GM18867 (cell line): ENCODE measurements around the gene ERVV-1.
"Not testable (repeated sequence)": the region's sequence is repeated elsewhere in the genome, so short reads cannot be mapped to it uniquely, and the experiment has no call there.

Experiments used
- ATAC-seq: cut with Tn5 transposase; IDR thresholded peaks from one replicate; pipeline ENCODE4 v1.9.1; 2021; ENCODE audit warnings: mild to moderate bottlenecking, moderate library complexity; ENCODE audit not compliant: unreplicated experiment

ERVV-1 gene, protein sequence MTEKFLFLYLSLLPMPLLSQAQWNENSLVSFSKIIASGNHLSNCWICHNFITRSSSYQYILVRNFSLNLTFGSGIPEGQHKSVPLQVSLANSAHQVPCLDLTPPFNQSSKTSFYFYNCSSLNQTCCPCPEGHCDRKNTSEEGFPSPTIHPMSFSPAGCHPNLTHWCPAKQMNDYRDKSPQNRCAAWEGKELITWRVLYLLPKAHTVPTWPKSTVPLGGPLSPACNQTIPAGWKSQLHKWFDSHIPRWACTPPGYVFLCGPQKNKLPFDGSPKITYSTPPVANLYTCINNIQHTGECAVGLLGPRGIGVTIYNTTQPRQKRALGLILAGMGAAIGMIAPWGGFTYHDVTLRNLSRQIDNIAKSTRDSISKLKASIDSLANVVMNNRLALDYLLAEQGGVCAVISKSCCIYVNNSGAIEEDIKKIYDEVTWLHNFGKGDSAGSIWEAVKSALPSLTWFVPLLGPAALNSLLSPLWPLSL

DNA sequence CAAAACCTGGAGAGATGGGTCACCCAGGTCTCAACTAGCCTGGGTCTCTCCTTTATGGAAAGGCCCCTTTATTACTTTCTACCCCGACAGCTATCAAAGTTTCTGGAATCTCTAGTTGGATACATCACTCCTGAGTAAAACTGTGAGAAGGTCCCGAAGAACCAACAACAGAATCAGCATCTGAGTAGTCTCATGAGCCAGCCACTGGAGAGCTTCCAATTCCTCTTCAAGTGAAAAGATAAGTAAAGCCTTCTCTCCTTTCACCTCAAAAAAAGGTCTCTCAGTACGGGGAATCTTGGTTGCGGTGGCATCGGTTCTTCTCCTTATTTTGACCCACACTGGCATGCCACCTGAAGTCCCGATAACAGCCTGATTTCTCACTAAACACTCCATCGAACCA lies at the start of gene ERVV-1:
TSS of gene ERVV-1 (plus strand) at position 301 of the 400 bp plus-strand sequence. CDS start 170 bp downstream, outside the sequence.
- no peak for ATAC-seq

DNA sequence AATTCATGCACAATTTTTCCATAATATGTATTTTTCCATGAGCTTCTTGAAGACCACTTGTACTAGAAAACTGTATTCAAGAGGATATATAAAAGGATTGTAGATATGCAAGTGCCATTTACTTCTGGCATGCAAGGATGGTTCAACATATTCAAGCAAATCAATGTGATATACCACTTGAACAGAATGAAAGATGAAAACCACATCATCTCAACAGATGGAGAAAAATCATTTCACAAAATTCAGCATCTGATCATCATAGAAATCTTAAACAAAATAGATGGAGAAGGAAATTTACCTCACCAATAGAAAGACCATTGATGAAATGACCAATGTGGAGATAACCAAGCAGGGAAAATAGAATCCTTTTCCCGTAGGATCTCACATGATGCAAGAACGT lies 45.9 kb upstream of the ERVV-1 start:
- ATAC-seq = no peak

DNA sequence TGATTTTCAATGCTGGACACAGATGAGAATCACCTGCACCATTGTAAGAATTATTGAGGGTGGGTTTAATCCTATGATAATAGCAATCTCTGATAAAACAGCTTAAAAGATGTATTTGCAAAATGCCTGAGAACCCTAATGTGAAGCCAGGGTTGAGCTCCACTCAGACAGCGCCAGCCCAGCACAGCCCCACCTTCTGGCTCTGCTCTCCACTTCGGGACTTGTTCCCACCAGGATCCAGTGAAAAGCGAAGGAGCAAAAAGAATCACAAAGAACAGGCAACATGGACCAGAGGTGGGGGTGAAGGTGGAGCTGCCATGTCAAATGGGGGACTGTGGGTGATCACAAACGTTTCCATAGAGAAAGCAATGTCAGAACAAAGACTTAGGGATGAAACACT lies 32.4 kb upstream of the ERVV-1 start:
- ATAC-seq = no peak

DNA sequence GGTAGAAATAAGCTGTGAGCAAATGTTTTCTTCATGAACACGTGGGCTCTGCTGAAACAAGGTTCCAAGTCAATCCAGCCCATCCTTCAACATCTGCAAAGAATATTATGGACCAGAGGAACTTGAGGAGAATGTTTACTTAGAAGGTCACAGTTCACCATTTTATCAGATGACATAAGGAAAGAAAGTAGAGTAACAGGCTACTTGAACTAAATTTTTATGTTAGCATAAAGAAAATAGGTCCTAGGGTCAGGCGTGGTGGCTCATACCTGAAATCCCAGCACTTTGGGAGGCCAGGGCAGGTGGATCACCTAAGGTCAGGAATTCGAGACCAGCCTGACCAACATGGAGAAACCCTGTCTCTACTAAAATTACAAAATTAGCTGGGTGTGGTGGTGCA lies 30.6 kb upstream of the ERVV-1 start:
- not testable (repeated sequence) for ATAC-seq

DNA sequence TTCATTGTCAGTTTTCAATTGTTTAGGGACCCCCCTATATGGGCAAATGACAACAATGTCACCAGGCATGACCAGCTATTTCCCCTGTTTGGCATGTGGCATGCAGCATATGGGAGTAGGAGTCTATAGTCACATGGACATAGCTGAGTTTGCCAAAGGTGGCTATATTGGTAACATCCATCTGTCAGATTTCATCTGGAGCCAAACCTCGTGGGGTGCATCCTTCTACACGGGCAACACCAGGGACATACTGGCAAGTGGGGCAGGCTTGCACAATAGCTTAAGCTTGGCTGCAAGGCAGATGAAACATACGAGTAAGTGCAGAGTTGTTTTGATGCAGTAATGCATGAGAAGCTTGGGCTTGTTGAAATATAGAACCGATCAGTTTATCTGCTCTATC lies 26.5 kb upstream of the ERVV-1 start:
- no peak for ATAC-seq

DNA sequence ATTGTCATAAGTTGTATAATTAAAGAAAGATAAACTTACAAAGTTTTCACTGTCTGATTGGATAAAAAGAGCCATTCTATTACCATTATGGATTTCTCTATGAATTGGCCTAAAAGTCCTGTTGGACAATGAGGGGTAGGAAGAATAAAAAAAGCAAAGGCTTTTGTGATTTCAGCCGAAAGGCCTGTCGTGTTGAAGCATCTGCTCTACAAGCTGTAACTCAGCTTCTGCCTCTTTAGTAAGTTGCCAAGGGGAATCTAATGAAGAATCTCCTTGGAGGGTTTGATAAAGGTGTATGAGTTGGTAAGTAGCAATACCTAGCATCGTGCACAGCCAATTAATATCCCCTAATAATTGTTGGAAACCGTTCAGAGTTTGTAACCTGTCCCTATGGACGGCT lies 25.2 kb upstream of the ERVV-1 start:
- no peak for ATAC-seq

DNA sequence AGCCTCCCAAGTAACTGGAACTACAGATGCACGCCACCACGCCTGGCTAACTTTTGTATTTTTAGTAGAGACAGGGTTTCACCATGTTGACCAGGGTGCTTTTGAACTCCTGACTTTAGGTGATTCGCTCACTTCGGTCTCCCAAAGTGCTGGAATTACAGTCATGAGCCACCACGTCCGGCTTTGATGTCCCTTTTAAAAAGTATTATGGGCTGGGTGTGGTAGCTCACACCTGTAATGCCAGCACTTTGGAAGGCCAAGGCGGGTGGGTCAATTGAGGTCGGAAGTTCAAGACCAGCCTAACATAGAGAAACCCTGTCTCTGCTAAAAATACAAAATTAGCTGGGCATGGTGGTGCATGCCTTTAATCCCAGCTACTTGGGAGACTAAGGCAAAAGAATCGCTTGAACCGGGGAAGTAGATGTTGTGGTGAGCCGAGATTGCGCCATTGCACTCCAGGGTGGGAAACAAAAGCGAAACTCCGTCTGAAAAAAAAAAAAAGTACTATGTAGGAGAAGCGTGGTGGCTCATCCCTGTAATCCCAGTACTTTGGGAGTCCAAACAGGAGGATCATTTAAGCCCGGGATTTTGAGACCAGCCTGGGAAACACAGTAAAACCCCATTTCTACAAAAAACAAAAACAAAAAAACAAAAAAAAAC lies 22.8 kb upstream of the ERVV-1 start:
- ATAC-seq = no peak

DNA sequence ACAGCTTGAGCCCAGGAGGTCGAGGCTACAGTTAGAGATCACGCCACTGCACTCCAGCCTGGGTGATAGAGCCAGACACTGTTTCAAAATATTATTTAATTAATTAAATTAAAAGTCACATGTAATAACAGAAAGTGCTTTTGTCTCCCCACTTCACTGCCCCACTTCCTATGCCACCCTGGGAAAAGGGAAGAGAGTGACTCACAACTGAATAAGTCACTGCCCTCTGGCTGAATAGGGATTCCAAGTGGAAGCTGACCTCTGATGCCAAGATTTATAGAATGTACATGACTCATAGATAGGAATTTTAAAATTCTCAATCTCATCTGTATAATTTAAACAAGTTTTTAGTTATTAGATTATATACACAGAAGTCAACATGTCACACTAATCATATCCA lies 22.2 kb upstream of the ERVV-1 start:
- ATAC-seq = no peak

DNA sequence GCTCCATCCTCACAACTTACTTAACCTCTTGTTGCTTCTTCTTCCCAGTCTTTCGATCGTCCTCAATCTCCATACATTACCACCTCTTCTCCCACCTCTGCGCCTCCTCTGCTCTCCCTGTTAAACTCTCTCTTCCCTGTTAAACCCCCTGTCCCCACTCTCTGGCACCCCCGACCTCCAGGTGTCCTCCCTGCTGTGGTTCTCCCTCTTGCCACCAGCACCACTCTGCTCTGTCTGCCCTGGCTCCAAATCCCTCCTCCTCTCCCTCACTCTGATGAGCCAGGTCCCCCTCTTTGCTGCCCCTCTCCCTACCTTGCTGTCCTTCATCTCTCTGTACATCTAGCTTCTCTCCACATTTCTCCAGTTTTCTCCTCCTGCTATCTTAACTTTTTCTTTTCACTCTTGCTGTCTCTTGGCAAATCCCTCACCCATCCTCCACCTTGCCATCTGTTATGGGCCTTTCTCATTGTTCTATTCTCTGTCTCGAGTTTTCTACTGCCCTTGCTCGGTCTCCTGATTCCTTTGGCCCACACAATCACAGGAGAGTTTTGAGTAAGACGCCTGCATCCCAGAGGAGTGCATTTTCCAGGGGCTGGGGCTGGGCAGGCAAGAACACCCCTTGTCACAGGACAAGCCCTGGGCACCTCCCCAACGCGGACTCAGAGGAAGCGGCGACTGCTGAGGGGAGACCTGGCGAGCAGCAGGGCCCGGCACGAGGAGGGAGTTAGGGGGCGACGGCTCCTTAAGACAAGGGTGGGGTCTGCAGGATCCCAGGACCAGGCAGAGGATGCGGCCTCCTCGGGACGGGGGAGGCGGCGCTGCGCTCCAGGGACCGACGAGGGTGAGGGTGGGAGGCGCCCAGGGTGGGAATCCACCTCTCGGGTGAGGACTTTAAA lies 21.4 kb upstream of the ERVV-1 start:
- ATAC-seq = no peak

DNA sequence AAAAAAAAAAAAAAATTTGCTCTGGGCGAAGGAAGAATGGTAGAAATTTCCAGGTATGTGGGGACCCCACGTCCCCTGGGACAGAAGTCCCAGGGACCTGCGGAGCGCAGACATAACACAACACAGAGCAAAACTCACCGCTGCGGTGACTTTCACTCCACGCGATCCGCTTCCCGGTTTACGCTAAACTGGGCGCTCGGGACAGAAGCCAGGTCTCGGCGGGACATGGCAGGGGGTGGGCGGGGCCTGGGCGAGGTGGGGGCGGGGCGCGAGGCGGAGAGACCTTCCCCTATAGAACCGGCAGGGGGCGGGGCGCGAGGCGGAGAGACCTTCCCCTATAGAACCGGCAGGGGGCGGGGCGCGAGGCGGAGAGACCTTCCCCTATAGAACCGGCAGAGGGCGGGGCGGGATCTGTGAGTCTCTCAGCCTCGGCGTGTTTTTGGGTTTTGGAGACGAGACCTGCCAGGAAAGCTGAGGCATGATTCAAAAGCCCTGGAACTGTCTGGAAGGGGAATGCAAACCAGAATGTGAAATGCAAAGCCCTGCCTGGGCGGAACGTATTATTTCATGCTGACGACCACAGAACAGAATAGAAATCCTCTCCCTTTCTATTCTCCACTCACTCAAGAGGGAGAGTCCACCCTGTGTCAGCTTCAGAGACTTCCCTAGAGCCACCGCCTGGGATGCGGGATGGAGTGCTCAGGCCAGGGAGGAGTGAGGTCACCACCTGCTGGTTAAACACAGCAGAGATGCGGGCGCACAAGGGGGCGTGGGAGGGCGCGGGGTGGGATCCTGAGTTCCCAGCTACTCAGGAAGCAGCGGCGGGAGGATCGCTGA lies 20.2 kb upstream of the ERVV-1 start:
- no peak for ATAC-seq

DNA sequence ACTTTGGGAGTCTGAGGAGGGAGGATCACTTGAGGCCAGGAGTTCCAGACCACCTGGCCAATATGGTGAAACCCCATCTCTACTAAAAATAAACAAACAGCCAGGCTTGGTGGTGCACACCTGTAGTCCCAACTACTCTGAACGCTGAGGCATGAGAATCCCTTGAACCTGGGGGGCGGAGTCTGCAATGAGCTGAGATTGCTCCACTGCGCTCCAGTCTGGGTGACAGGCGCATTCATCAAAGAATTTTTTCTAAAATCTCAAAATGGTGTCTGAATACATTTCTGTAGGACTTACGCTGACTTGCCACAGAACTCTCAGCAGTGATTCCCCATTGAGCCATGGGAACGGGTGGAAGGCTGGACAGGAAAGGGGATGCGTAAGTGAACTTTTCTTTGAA lies 18.0 kb upstream of the ERVV-1 start:
- ATAC-seq = no peak

DNA sequence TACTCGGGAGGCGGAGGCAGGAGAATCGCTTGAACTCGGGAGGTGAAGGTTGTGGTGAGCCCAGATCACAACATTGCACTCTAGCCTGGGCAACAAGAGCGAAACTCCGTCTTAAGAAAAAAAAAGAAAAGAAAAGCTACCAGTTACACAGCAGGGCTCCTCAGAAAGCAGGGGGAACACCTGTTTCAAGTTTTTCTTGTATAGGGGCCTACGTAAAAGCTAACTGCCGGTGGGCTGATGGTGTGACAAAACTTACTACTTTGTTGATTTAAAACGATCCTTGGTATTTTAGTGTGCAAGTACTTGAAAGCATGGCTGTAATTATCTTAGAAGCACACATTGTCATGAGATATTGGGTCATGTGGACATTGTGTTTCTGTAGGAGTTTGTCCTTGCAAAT lies 15.7 kb upstream of the ERVV-1 start:
- no peak for ATAC-seq

DNA sequence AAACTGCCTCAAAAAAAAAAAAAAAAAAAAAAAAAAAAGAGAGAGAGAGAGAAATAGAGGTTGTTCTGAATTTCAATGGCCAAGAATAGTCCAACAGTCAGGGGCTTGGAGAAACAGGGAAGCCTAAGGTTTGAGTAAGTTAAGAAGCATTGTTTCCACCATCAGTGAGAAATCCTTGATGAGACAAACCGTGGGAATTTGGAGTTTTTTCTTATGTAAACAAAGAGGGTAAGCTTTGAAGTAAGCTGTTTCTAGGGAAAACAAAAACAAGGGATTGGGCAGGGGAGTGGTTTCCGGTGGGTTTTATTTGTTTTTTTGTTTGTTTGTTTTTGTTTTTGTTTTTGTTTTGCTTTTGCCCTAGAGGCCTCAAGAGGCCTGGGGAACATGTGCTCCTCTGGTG lies 11.2 kb upstream of the ERVV-1 start:
- ATAC-seq = no peak

DNA sequence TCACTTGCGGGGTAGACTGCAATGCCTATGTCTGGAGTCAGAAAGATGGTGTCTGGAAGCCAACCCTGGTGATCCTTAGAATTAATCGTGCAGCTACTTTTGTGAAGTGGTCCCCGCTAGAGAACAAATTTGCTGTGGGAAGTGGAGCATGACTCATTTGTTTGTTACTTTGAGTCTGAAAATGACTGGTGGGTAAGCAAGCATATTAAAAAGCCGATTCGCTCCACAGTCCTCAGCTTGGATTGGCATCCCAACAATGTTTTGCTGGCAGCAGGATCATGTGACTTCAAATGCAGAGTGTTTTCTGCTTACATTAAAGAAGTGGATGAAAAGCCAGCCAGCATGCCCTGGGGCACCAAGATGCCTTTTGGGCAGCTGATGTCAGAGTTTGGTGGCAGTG lies 9.5 kb upstream of the ERVV-1 start:
- ATAC-seq = no peak

DNA sequence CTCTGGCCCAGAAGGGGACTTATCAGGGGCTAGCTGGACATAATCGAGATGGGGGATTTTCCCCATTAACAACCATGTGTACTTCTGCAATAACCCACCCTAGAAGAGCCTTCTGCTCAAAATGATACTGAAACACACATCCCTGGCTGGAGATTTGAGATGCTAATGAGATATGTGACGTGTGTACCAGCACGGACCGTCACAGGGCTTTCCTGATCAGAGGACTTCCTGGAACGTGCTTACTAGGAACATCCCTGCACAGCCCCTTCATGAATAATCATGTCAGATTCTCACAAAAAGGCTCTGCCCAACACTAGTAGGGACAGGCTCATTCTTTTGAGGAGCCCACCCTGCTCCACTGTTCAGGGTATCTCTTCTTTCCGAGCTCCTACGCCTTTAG lies 6.5 kb upstream of the ERVV-1 start:
- no peak for ATAC-seq

DNA sequence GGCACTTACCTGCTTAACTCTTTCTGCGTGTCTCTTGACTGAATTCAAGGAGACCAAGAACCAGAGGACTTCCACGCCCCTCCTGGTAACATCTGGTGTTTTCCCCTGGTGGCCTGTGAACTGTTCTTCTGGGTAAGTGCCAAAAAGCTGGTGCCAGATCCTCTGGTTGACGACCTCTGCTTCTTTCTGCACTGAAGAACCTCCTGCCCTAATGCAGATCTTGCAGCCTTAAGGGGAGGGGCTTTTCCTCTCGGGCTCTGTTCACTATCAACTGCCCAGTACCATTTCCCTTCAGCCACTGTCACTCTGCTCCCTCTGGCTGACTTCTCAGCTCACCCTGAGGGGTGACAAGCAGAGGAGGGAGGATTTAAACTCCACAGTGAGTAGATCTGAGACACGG lies 6.1 kb upstream of the ERVV-1 start:
- ATAC-seq = no peak

DNA sequence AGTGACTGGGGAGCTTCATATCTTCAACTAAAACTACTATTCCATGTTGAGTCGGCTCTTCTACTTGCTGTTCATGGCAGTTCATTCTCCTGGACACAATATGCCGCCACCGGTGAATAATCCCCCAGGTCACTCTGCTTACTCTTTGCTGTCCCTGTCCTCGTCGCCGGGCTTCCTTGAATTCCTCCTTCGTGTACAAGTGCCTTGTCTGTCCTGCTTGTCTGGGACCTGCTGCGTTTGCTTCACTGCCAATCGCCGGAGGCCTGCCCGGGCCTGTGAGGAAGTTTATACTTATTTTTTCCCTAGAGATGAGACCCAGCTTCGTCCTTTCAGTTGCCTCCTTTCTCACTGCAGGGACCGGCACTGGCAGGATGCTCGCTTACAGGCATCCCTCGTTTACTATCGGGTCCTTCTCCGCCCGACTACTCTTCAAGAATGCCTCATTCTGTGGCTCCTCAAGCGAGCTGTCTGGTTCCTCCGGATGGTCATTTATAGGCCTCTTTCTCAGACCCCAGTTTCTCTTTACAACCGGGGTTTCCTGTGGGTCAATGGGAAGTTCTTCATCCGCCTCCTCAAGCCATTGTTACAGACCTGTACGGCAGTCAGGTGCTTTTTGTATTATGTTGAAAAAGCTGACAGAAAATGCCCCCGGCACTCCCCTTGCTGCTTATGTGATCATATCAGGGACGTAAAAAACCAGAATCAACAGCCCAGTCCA lies 5.5 kb upstream of the ERVV-1 start:
- ATAC-seq = no peak

DNA sequence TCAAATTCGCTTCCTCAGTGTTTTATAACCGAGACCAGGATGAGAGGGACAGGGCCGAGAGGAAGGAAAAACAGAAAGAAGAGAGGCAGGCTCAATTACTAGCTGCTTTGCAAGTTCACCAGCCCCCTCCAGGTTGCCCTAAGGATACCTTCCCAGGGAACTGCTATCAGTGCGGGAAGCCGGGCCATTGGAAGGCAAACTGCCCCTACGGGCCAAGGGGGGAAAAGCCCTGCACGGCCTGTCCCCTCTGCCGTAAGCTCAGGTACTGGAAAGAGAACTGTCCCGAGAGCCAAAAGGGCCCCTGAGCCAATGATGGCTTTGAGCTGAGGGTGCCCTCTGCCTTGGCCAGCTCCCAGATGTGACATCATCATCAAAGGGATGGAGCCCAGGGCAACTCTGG lies 3.2 kb upstream of the ERVV-1 start:
- no peak for ATAC-seq

DNA sequence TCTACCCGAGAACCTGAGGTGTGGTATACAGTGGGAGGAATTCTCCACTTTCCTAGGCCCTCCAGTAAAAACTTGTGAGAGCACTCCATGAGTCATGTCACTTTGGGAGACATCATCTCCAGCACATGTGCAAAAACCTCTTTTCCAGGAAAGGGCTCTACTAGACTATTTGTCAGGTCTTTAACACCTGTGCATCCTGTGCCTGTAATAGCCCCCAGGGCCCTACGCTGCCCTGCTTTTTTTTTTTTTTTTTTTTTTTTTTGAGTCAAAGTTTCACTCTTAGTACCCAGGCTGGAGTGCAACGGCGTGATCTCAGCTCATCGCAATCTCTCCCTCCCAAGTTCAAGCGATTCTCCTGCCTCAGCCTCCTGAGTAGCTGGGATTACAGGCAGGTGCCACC lies 1.7 kb upstream of the ERVV-1 start:
- ATAC-seq = no peak

DNA sequence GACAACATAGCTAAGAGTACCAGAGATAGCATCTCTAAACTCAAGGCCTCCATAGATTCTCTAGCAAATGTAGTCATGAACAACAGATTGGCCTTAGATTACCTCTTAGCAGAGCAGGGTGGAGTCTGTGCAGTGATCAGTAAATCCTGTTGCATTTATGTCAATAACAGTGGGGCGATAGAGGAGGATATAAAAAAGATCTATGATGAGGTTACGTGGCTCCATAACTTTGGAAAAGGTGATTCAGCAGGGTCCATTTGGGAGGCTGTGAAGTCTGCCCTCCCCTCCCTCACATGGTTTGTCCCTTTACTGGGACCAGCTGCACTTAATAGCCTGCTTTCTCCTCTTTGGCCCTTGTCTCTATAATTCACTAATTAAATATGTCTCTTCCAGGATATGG lies 1.4 kb downstream of the ERVV-1 start:
- no peak for ATAC-seq
